ENCODE measurements around the gene MYLK4. TPM values are rescaled to one million over a fixed set of nuclear protein-coding genes. Genes with fewer than 3 reads are reported as not detected.

Gene MYLK4
- total RNA-seq, 2 donors from 2014 or later, result 0.20 to 0.35 TPM

DNA sequence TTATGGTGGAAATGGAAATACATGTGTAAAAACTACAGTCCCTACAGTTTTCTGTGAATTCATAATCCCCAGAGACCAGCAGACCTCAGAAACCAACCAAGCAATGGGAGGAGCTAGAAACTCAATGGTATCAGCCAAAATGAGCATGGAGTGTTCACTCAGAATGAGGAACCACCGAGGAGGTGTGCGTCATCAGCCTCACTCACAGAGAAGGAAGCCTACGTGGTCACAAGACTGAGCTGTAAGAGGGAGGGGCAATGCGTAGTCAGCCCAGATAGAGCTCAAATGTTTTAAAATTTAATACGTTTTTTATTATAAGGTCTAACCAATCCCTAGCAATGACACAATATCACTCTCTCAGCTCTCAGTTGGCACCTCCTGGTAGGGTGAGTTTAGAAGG is 17.4 kb downstream of the MYLK4 start:
- Histone ChIP-seq H3K4me3 (no peak overlapping the region), H3K9ac (ENCODE audit: low read depth in 2 of 2, low read length in 2 of 2) (no peak overlapping the region), H3K4me1 (no peaks in the 10 kb centered on the region), H3K9me3 (no peaks in the 10 kb centered on the region), H3K27ac (no peak overlapping the region), H3K27me3 (no peaks in the 10 kb centered on the region), H3K36me3 (no peaks in the 10 kb centered on the region)
- intact Hi-C loops (cut with DNase I), result no loop called here
- TF ChIP-seq, protein P1, sequence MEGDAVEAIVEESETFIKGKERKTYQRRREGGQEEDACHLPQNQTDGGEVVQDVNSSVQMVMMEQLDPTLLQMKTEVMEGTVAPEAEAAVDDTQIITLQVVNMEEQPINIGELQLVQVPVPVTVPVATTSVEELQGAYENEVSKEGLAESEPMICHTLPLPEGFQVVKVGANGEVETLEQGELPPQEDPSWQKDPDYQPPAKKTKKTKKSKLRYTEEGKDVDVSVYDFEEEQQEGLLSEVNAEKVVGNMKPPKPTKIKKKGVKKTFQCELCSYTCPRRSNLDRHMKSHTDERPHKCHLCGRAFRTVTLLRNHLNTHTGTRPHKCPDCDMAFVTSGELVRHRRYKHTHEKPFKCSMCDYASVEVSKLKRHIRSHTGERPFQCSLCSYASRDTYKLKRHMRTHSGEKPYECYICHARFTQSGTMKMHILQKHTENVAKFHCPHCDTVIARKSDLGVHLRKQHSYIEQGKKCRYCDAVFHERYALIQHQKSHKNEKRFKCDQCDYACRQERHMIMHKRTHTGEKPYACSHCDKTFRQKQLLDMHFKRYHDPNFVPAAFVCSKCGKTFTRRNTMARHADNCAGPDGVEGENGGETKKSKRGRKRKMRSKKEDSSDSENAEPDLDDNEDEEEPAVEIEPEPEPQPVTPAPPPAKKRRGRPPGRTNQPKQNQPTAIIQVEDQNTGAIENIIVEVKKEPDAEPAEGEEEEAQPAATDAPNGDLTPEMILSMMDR (IDR thresholded peaks at IDR 0.05), result no peak
- DNase-seq, result peak; percentile 31

DNA sequence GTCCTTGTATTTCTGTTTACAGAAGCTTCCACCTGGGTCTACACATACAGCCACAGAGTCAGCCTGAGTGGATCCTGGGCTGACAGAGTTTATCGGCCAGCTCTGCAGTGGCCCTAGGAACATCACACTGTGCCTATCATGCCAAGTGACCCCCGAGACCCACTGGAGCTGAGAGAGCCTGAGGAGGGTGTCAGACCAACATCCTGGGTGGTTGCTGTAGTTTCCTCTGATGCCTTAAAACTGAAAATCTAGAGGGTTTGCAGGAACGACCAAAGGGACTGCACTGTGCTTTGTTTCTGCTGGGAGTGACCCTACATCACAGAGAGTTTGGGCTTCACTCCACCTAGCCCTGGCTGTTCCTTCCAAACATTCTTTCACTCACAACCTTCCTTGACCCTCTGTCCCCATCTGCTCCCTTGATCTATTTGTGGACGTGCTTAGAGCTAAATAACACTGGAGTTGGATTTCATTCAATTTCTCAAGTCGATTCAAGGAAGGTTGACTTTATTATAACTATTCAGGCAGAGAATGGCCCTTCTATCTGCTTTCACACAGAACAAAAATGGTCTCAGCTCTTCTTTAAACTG is 18.1 kb downstream of the MYLK4 start:
- Histone ChIP-seq H3K9ac (ENCODE audit: low read depth in 2 of 2, low read length in 2 of 2) (no peak overlapping the region), H3K27ac (no peak overlapping the region), H3K4me3 (no peak overlapping the region), H3K4me1 (no peaks in the 10 kb centered on the region), H3K36me3 (no peaks in the 10 kb centered on the region), H3K9me3 (no peaks in the 10 kb centered on the region), H3K27me3 (no peaks in the 10 kb centered on the region)
- intact Hi-C loops (cut with DNase I), result no loop called here
- DNase-seq, result no peak
- TF ChIP-seq, protein P1 (IDR thresholded peaks at IDR 0.05), result no peak

DNA sequence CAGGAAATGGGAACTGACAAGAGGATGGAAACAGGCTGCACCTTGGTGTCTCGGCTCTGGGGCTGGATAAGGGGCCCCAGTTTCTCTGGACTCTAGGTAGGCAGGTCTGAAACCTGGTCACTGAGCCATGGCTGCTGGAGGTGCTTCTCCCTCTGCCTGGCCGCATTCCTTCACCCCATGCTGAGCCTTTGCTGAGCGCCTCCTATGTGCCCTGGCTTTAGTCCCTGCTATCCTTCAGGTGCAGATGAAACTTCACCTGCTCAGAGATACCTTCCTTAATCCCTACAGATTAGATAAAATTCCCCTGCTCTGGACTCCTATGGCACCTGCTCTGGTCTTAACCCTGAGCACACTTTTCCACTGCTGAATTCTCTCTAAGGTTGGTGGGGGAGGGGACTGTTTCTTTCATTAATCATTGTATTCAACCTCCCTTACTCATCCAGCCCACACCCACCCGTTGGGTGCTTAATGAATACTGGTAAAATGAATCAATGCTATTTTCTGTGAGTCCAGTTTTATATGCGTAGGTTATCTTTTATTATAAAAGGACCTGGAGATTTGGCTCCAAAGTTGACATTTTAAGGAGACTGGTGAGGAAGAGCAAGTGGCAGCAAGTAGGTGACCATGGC is 19.3 kb downstream of the MYLK4 start:
- Histone ChIP-seq H3K27ac (no peak overlapping the region), H3K27me3 (no peaks in the 10 kb centered on the region), H3K4me3 (no peak overlapping the region), H3K36me3 (no peaks in the 10 kb centered on the region), H3K9ac (ENCODE audit: low read depth in 2 of 2, low read length in 2 of 2) (no peak overlapping the region), H3K4me1 (no peaks in the 10 kb centered on the region), H3K9me3 (no peaks in the 10 kb centered on the region)
- no peak for DNase-seq
- TF ChIP-seq, protein P1 (IDR thresholded peaks at IDR 0.05), result no peak
- intact Hi-C loops (cut with DNase I), result no loop called here

DNA sequence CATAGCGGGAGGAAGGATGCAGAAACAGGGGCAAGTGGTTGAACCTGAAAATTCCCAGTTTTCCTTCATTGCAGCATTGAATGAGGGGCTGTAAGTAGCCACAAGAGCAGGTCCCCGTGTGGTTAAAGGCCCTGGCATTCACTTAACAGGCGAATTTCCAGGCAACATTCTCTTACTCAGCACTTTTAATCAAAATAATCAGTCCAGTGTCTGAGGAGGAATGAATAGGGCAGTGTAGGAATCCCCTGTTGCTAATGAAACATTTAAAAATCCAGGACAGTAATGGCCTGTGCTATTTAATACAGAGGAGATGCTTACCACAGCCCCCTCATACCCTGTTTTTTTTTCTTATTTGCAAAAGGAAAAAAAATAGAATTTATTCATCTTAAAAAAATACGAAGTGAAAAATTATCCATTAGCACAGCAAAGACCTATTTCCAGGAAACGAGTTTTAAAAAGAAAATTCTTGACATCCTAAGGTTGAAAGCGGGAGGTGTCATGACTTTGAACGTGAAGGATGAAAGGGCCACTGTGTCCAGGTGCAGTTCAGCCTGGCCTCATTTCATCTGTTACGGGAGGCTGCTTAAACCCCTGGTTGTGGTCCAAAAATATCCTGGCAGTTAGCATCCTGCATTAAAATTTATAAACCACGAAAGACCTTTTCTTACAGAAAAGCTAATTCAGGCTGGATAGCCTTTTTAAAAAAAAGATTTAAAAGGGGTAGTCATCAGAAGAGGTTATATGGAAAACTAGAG is 20.2 kb downstream of the MYLK4 start:
- no peaks in the 10 kb centered on the region for H3K9me3 ChIP-seq
- intact Hi-C loops (cut with DNase I), result no loop called here

DNA sequence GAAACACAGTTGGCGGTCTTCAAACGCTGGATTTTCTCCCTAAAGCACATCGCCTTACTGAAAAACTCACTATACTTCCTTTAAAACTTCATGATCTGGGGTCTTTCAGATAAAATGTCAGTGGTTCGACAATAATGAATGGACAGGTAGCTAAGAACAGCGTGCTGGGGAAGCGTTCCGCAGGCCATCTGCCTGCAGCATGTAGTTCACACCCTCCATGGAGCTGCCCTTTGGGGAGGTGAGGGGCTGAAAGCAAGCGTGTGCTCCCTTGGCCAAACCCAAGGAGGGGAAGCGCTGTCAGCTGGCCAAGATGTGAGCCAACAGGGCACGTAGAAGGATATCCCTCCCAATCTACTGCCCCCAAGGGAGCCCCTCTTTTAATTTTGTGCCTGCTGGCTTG is 20.8 kb downstream of the MYLK4 start:
- no peaks in the 10 kb centered on the region for H3K9me3 ChIP-seq
- no peaks in the 10 kb centered on the region for H3K27me3 ChIP-seq
- H3K27ac ChIP-seq, result no peak overlapping the region
- no peaks in the 10 kb centered on the region for H3K4me1 ChIP-seq
- H3K9ac ChIP-seq (ENCODE audit: low read depth in 2 of 2, low read length in 2 of 2), result no peak overlapping the region
- DNase-seq, result no peak
- TF ChIP-seq, protein P1 (IDR thresholded peaks at IDR 0.05), result no peak
- no peak overlapping the region for H3K4me3 ChIP-seq
- intact Hi-C loops (cut with DNase I), result no loop called here
- H3K36me3 ChIP-seq, result no peaks in the 10 kb centered on the region

More for the DNA sequence above, 20.2 kb downstream of the MYLK4 start:
- DNase-seq, result no peak
- Histone ChIP-seq H3K27ac (no peak overlapping the region), H3K4me3 (no peak overlapping the region), H3K4me1 (no peaks in the 10 kb centered on the region), H3K36me3 (no peaks in the 10 kb centered on the region), H3K27me3 (no peaks in the 10 kb centered on the region), H3K9ac (ENCODE audit: low read depth in 2 of 2, low read length in 2 of 2) (no peak overlapping the region)
- TF ChIP-seq, protein P1 (IDR thresholded peaks at IDR 0.05), result no peak
